Measurements from ENCODE around the gene C17orf67.

- no peak for TF ChIP-seq TP53 (CRISPR knock-in tag; IDR thresholded peaks at IDR 0.05)
- TF ChIP-seq REST (IDR thresholded peaks at IDR 0.05), result no peak
- no peak for TF ChIP-seq ZSCAN20 (CRISPR knock-in tag; IDR thresholded peaks at IDR 0.05)
- no peak for TF ChIP-seq RAD21 (conservative IDR thresholded peaks at IDR 0.05 in 1 of 2, IDR thresholded peaks at IDR 0.05 in 1 of 2)
- no peak for TF ChIP-seq CTCF (IDR thresholded peaks at IDR 0.05)
- TF ChIP-seq ELK1 (IDR thresholded peaks at IDR 0.05; ENCODE audit: low read depth, low read length), result no peak
- no peak for TF ChIP-seq POLR2AphosphoS2 (conservative IDR thresholded peaks at IDR 0.05; ENCODE audit: low read length)
- no peak for TF ChIP-seq ESRRA (IDR thresholded peaks at IDR 0.05; ENCODE audit: borderline replicate concordance, low read length)
- no peak for TF ChIP-seq CEBPB (IDR thresholded peaks at IDR 0.05)
- TF ChIP-seq GATA3 (IDR thresholded peaks at IDR 0.05; ENCODE audit: borderline replicate concordance), result no peak
- TF ChIP-seq POLR2A (IDR thresholded peaks at IDR 0.05; ENCODE audit: low read length), result no peak
- TF ChIP-seq FOSL2 (IDR thresholded peaks at IDR 0.05), result no peak
- TF ChIP-seq FOSL2 (CRISPR knock-in tag; IDR thresholded peaks at IDR 0.05), result no peak
These were observed 11.0 kb downstream of the C17orf67 start for GRCh38 chr17:56822725-56823124.

Data from A549 (cell line).